Stimulated activated CD8-positive, alpha-beta memory T cell treated with anti-CD3 and anti-CD28 coated beads, Interleukin-12 subunit alpha, Interleukin-12 subunit beta, amount 100 ng/mL, for 24 hours (primary cell): ENCODE data around the gene GZF1.
A peak's percentile ranks its signal among the peaks of the same experiment; 100 is the strongest.

Experiments
- DNase-seq: peaks from one replicate; pipeline ENCODE4 v3.0.0-alpha.2; 2020; ENCODE audit errors: extremely low read depth

Gene GZF1

GRCh38 chr20:23361476-23362391 is at the start of gene GZF1:
TSS of gene GZF1 (plus strand) at chr20:23362182. CDS start at chr20:23364384, 2,202 bp downstream.
- DNase-seq = peak; percentile 95

GRCh38 chr20:23313271-23313670 is 48.7 kb upstream of the GZF1 start:
- no peak for DNase-seq

GRCh38 chr20:23314699-23315098 is 47.3 kb upstream of the GZF1 start:
- no peak for DNase-seq

- DNase-seq = no peak
Observed at GRCh38 chr20:23315099-23315498, 46.9 kb upstream of the GZF1 start.

GRCh38 chr20:23316626-23317025 is 45.4 kb upstream of the GZF1 start:
- no peak for DNase-seq

- no peak for DNase-seq
Observed at GRCh38 chr20:23317081-23317480, 44.9 kb upstream of the GZF1 start.

GRCh38 chr20:23318347-23318746 is 43.6 kb upstream of the GZF1 start:
- no peak for DNase-seq

- DNase-seq = no peak
Observed at GRCh38 chr20:23320317-23320716, 41.7 kb upstream of the GZF1 start.

- DNase-seq = no peak
Observed at GRCh38 chr20:23325107-23325506, 36.9 kb upstream of the GZF1 start.

- DNase-seq = no peak
Observed at GRCh38 chr20:23326774-23327173, 35.2 kb upstream of the GZF1 start.

- DNase-seq = no peak
Observed at GRCh38 chr20:23327617-23328333, 34.2 kb upstream of the GZF1 start.

- no peak for DNase-seq
Observed at GRCh38 chr20:23331450-23332350, 30.3 kb upstream of the GZF1 start.

GRCh38 chr20:23332467-23332866 is 29.5 kb upstream of the GZF1 start:
- DNase-seq = no peak

GRCh38 chr20:23334111-23334510 is 27.9 kb upstream of the GZF1 start:
- no peak for DNase-seq

GRCh38 chr20:23335521-23335920 is 26.5 kb upstream of the GZF1 start:
- no peak for DNase-seq

GRCh38 chr20:23336476-23336875 is 25.5 kb upstream of the GZF1 start:
- no peak for DNase-seq

- DNase-seq = no peak
Observed at GRCh38 chr20:23337312-23337711, 24.7 kb upstream of the GZF1 start.

- DNase-seq = no peak
Observed at GRCh38 chr20:23339986-23340385, 22.0 kb upstream of the GZF1 start.

GRCh38 chr20:23340524-23340923 is 21.5 kb upstream of the GZF1 start:
- DNase-seq = no peak

GRCh38 chr20:23341073-23341472 is 20.9 kb upstream of the GZF1 start:
- no peak for DNase-seq

GRCh38 chr20:23343590-23343989 is 18.4 kb upstream of the GZF1 start:
- no peak for DNase-seq

- no peak for DNase-seq
Observed at GRCh38 chr20:23344336-23344735, 17.6 kb upstream of the GZF1 start.
